K562 (cell line): ENCODE measurements around the gene BAMBI. TPM values are rescaled to one million over a fixed set of nuclear protein-coding genes. Genes with fewer than 3 reads are reported as not detected.

Experiments used
- ATAC-seq: fragments of 200-7000 bp; cut with Tn5 transposase; 3 replicates; pipeline ENCODE4 v1.9.1; 2020; ENCODE audit warnings: moderate library complexity
- BruUV-seq: library from RNA; stranded (reverse); fragments of 400-500 nt; replicated peaks from 2 replicates; lab custom pipeline; 2021; lab: Mats Ljungman, UMichigan
- CTCF ChIA-PET: fragments of 300-600 bp; formaldehyde crosslinking; extraction: SDS; loops from one replicate; lab custom pipeline; 2021; ENCODE audit warnings: low intra/inter-chr PET ratio; lab: Yijun Ruan, JAX
- POLR2A ChIA-PET: fragments of 300-600, 350-650 bp; sonication (Branson Sonifier 250); formaldehyde crosslinking; extraction: SDS; loops from one replicate; lab custom pipeline; 2021; ENCODE audit warnings: antibody characterized with exemption, inconsistent platforms; lab: Yijun Ruan, JAX
- DNase-seq, 4 experiments: peaks; one replicate each; pipeline versions ENCODE4 v3.0.0 to v3.0.0-alpha.2; 2011 to 2018; ENCODE audit warnings: low spot score in 3 of 4, mixed read lengths in 3 of 4; ENCODE audit errors: extremely low read depth in 1 of 4
- FAIRE-seq: peaks from 2 replicates; lab custom pipeline; 2011; peaks lifted over from hg19 to GRCh38; lab: Jason Lieb, UNC
- H2AFZ ChIP-seq: 2 replicates; pipeline ENCODE4 v1.6.0; 2011; ENCODE audit warnings: low read depth, low read length, control low read depth, inconsistent platforms
- H3K27ac ChIP-seq: fragments of 200-600 bp; 3 replicates; pipeline ENCODE4 v1.8.0; 2011; ENCODE audit warnings: low read depth, mild to moderate bottlenecking, control low read depth, inconsistent platforms, low read length, moderate library complexity, mixed read lengths; ENCODE audit errors: extremely low read depth
- H3K27me3 ChIP-seq, 2 experiments: fragments of 300-600 bp in 1 of 2; 2 replicates in 1 of 2; 3 replicates in 1 of 2; pipeline versions ENCODE4 v1.6.0 to v1.8.0; 2011; ENCODE audit warnings: inconsistent platforms in 2 of 2, low read length in 2 of 2, mild to moderate bottlenecking in 1 of 2, mixed read lengths in 1 of 2, moderate library complexity in 1 of 2; ENCODE audit not compliant: control insufficient read depth in 2 of 2, insufficient read depth in 2 of 2
- H3K36me3 ChIP-seq: fragments of 300-600 bp; 3 replicates; pipeline ENCODE4 v1.8.0; 2011; ENCODE audit warnings: mild to moderate bottlenecking, low read length, inconsistent platforms; ENCODE audit not compliant: control insufficient read depth, insufficient read depth
- H3K4me1 ChIP-seq, 2 experiments: fragments of 200-600 bp in 1 of 2; replicated peaks in 1 of 2; 2 replicates in 1 of 2; 3 replicates in 1 of 2; pipeline versions ENCODE4 v1.5.1 to v1.8.0; 2011; ENCODE audit warnings: inconsistent platforms in 2 of 2, low read length in 2 of 2, mild to moderate bottlenecking in 1 of 2, mixed read lengths in 1 of 2, moderate library complexity in 1 of 2; ENCODE audit not compliant: control insufficient read depth in 2 of 2, insufficient read depth in 2 of 2
- H3K4me2 ChIP-seq: 2 replicates; pipeline ENCODE4 v1.6.1; 2011; ENCODE audit warnings: low read length, control low read depth, inconsistent platforms, mixed read lengths; ENCODE audit not compliant: insufficient read depth
- H3K4me3 ChIP-seq: fragments of 200-600 bp; sonication (generic), shearing (Covaris generic); 2 replicates; pipeline ENCODE4 v1.5.1; 2016; ENCODE audit warnings: control low read depth, inconsistent platforms
- H3K79me2 ChIP-seq: fragments of 200-600 bp; 3 replicates; pipeline ENCODE4 v1.8.0; 2011; ENCODE audit warnings: low read length, inconsistent platforms; ENCODE audit not compliant: control insufficient read depth, insufficient read depth
- H3K9ac ChIP-seq, 2 experiments: 2 replicates each; pipeline versions ENCODE4 v1.6.0 to v1.6.1; 2011; ENCODE audit warnings: low read depth in 2 of 2, low read length in 2 of 2, control low read depth in 1 of 2, inconsistent platforms in 1 of 2, mild to moderate bottlenecking in 1 of 2, mixed read lengths in 1 of 2; ENCODE audit not compliant: insufficient read depth in 1 of 2
- H3K9me1 ChIP-seq: one replicate; pipeline ENCODE4 v1.6.0; 2011; ENCODE audit warnings: inconsistent platforms, mild to moderate bottlenecking, low read length, moderate library complexity; ENCODE audit not compliant: control insufficient read depth, insufficient read depth
- H3K9me3 ChIP-seq: replicated peaks from 2 replicates; pipeline ENCODE4 v1.5.1; 2011; ENCODE audit warnings: low read depth, low read length, inconsistent platforms; ENCODE audit not compliant: control insufficient read depth, insufficient read depth
- H4K20me1 ChIP-seq: replicated peaks from 2 replicates; pipeline ENCODE4 v1.6.1; 2011; ENCODE audit warnings: low read length, inconsistent platforms, mixed read lengths; ENCODE audit not compliant: control insufficient read depth, insufficient read depth
- ARID1B ChIP-seq: fragments of 450-650 bp; IDR thresholded peaks from 2 replicates; pipeline ENCODE4 v1.6.1; 2016; ENCODE audit warnings: antibody characterized with exemption, mild to moderate bottlenecking, inconsistent platforms
- DDX20 ChIP-seq: fragments of 450-650 bp; IDR thresholded peaks from 2 replicates; pipeline ENCODE4 v1.6.1; 2016; ENCODE audit warnings: missing genetic modification characterization, low read depth, mild to moderate bottlenecking, missing compliant biosample characterization, moderate library complexity
- NCOR1 ChIP-seq: fragments of 450-650 bp; IDR thresholded peaks from 2 replicates; pipeline ENCODE4 v1.6.1; 2016; ENCODE audit warnings: mild to moderate bottlenecking, moderate library complexity
- NR2C1 ChIP-seq, 2 experiments: fragments of 450-650 bp; IDR thresholded peaks; 2 replicates each; pipeline ENCODE4 v1.6.1; 2017; ENCODE audit warnings: mild to moderate bottlenecking in 2 of 2, antibody characterized with exemption in 1 of 2, inconsistent platforms in 1 of 2, missing compliant biosample characterization in 1 of 2, missing genetic modification characterization in 1 of 2
- SIX5 ChIP-seq, 2 experiments: IDR thresholded peaks; 2 replicates each; pipeline ENCODE4 v1.6.1; 2011; ENCODE audit warnings: low read length in 2 of 2, borderline replicate concordance in 1 of 2, low read depth in 1 of 2, mild to moderate bottlenecking in 1 of 2, moderate library complexity in 1 of 2; ENCODE audit not compliant: insufficient read depth in 1 of 2
- WGBS: fragments of 100-300 bp; shearing (Covaris generic); methylation state at CpG from one replicate; pipeline ENCODE4 v1.1.6; 2016; ENCODE audit warnings: low coverage, mixed read lengths; ENCODE audit not compliant: insufficient coverage; ENCODE audit errors: missing lambda C conversion rate; 5-methylcytosine and 5-hydroxymethylcytosine counted together
- in situ Hi-C: fragments of 300-500 bp; cut with MboI; formaldehyde crosslinking; loops from 4 replicates; pipeline ENCODE4 v1.15.0; 2018; ENCODE audit warnings: inconsistent platforms, mixed read lengths
- intact Hi-C: fragments of 100-400 bp; cut with micrococcal nuclease; formaldehyde crosslinking; loops from 2 replicates; pipeline ENCODE4 v1.14.2; 2022
- polyA plus RNA-seq, 8 experiments: library from polyadenylated mRNA; depleted of rRNA in 4 of 8; stranded (reverse) in 5 of 8; unstranded in 3 of 8; fragments of >200 nt; fragmentation: Nextera tagmentation in 2 of 8; fragmentation: Illumina TruSeq in 1 of 8; extraction: Ambion mirVana in 2 of 8; extraction: Trizol in 1 of 8; gene quantifications; 2 replicates each; pipeline versions ENCODE4 v1.2.1 to v1.2.3, GENCODE V29; 2011 to 2014; ENCODE audit warnings: inconsistent platforms in 1 of 8, missing spikeins in 1 of 8
- total RNA-seq, 7 experiments: library from RNA; depleted of rRNA in 6 of 7; stranded (reverse); fragments of >200 nt in 6 of 7; fragmentation: Illumina TruSeq in 2 of 7; extraction: Trizol in 2 of 7; gene quantifications; 2 replicates each; pipeline versions ENCODE4 v1.2.1 to v1.2.3, GENCODE V29; 2011 to 2021; ENCODE audit warnings: low replicate concordance in 1 of 7
- TF ChIP-seq, protein P1 (sequence below): fragments of 250-450 bp; sonication (Bioruptor Pico); IDR thresholded peaks from 2 replicates; pipeline ENCODE4 v1.4.0; 2020; ENCODE audit warnings: mild to moderate bottlenecking, moderate library complexity, borderline replicate concordance
- TF ChIP-seq, protein P2 (sequence below): sonication (generic); formaldehyde crosslinking; IDR thresholded peaks from 2 replicates; pipeline ENCODE4 v1.8.0; 2022; ENCODE audit warnings: missing genetic modification reagents, mild to moderate bottlenecking, moderate library complexity, borderline replicate concordance
- TF ChIP-seq, protein P3 (sequence below), 3 experiments: IDR thresholded peaks in 2 of 3; conservative IDR thresholded peaks in 1 of 3; 2 replicates each; pipeline ENCODE4 v1.5.1; 2011 to 2012; ENCODE audit warnings: low read length in 3 of 3, mild to moderate bottlenecking in 3 of 3, control low read depth in 2 of 3, improper control_type of control experiment in 1 of 3, inconsistent platforms in 1 of 3, low read depth in 1 of 3, mixed read lengths in 1 of 3, moderate library complexity in 1 of 3; ENCODE audit not compliant: insufficient read depth in 2 of 3
- TF ChIP-seq, protein P4 (sequence below), 2 experiments: fragments of 450-650 bp; IDR thresholded peaks; 2 replicates each; pipeline ENCODE4 v1.6.1; 2018; ENCODE audit warnings: mild to moderate bottlenecking in 2 of 2, low read depth in 1 of 2; ENCODE audit not compliant: partially characterized antibody in 2 of 2

Gene BAMBI
- total and polyA plus RNA-seq, 9 of the 15 experiments (the other 6 are each of a cell fraction or from before 2014, with no cell fraction given), result 2.0 to 21.8 (median 13.5) TPM

DNA sequence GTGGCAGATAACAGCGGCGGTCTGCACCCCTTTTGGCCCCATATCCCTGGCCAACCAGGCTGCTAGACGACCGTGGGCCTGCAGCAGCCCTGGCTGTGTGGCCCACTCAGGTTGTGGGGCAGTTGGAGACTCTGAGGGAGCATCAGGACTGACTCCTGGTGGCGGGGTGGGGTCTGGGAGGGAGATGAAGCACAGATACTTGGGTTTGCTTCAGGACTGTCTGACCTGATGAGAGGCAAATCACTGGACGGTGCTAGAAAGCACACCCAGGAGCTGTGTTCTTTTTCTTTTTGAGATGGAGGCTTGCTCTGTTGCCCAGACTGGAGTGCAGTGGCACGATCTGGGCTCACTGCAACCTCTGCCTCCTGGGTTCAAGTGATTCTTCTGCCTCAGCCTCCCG lies 28.2 kb downstream of the BAMBI start:
- no peaks in the 10 kb centered on the region for H4K20me1 ChIP-seq
- no peaks in the 10 kb centered on the region for H3K79me2 ChIP-seq
- H3K4me3 ChIP-seq, result no peak overlapping the region
- H3K27ac ChIP-seq, result no peak overlapping the region
- in situ Hi-C loops (no loop called here), intact Hi-C loops (no loop called here)
- H3K4me1 ChIP-seq, result peaks cover 0 to 4% of the 10 kb centered on the region in 2 experiments; a peak in 2 of 5 replicates
- peak; percentile 68 for ATAC-seq
- TF ChIP-seq, protein P1, sequence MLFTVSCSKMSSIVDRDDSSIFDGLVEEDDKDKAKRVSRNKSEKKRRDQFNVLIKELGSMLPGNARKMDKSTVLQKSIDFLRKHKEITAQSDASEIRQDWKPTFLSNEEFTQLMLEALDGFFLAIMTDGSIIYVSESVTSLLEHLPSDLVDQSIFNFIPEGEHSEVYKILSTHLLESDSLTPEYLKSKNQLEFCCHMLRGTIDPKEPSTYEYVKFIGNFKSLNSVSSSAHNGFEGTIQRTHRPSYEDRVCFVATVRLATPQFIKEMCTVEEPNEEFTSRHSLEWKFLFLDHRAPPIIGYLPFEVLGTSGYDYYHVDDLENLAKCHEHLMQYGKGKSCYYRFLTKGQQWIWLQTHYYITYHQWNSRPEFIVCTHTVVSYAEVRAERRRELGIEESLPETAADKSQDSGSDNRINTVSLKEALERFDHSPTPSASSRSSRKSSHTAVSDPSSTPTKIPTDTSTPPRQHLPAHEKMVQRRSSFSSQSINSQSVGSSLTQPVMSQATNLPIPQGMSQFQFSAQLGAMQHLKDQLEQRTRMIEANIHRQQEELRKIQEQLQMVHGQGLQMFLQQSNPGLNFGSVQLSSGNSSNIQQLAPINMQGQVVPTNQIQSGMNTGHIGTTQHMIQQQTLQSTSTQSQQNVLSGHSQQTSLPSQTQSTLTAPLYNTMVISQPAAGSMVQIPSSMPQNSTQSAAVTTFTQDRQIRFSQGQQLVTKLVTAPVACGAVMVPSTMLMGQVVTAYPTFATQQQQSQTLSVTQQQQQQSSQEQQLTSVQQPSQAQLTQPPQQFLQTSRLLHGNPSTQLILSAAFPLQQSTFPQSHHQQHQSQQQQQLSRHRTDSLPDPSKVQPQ (CRISPR knock-in tag), result no peak
- TF ChIP-seq, protein P2, sequence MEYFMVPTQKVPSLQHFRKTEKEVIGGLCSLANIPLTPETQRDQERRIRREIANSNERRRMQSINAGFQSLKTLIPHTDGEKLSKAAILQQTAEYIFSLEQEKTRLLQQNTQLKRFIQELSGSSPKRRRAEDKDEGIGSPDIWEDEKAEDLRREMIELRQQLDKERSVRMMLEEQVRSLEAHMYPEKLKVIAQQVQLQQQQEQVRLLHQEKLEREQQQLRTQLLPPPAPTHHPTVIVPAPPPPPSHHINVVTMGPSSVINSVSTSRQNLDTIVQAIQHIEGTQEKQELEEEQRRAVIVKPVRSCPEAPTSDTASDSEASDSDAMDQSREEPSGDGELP (CRISPR knock-in tag), result no peak
- TF ChIP-seq ARID1B (no peak), DDX20 (tag) (no peak), SIX5 (IDR thresholded peaks at IDR 0.05; ENCODE audit: borderline replicate concordance in 1 of 2, insufficient read depth in 1 of 2, low read depth in 1 of 2, low read length in 2 of 2) (no peak), NR2C1 (IDR thresholded peaks at IDR 0.05) (no peak), NR2C1 (tag; IDR thresholded peaks at IDR 0.05) (no peak), NCOR1 (no peak)
- TF ChIP-seq, protein P3, sequence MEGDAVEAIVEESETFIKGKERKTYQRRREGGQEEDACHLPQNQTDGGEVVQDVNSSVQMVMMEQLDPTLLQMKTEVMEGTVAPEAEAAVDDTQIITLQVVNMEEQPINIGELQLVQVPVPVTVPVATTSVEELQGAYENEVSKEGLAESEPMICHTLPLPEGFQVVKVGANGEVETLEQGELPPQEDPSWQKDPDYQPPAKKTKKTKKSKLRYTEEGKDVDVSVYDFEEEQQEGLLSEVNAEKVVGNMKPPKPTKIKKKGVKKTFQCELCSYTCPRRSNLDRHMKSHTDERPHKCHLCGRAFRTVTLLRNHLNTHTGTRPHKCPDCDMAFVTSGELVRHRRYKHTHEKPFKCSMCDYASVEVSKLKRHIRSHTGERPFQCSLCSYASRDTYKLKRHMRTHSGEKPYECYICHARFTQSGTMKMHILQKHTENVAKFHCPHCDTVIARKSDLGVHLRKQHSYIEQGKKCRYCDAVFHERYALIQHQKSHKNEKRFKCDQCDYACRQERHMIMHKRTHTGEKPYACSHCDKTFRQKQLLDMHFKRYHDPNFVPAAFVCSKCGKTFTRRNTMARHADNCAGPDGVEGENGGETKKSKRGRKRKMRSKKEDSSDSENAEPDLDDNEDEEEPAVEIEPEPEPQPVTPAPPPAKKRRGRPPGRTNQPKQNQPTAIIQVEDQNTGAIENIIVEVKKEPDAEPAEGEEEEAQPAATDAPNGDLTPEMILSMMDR (IDR thresholded peaks at IDR 0.05 in 2 of 3, conservative IDR thresholded peaks at IDR 0.05 in 1 of 3; ENCODE audit: insufficient read depth in 2 of 3, low read depth in 1 of 3, low read length in 3 of 3), result 0 out of 6 replicates have a peak, but pooled peaks of 1 of the 3 experiments have one; percentile 1
- TF ChIP-seq, protein P4, sequence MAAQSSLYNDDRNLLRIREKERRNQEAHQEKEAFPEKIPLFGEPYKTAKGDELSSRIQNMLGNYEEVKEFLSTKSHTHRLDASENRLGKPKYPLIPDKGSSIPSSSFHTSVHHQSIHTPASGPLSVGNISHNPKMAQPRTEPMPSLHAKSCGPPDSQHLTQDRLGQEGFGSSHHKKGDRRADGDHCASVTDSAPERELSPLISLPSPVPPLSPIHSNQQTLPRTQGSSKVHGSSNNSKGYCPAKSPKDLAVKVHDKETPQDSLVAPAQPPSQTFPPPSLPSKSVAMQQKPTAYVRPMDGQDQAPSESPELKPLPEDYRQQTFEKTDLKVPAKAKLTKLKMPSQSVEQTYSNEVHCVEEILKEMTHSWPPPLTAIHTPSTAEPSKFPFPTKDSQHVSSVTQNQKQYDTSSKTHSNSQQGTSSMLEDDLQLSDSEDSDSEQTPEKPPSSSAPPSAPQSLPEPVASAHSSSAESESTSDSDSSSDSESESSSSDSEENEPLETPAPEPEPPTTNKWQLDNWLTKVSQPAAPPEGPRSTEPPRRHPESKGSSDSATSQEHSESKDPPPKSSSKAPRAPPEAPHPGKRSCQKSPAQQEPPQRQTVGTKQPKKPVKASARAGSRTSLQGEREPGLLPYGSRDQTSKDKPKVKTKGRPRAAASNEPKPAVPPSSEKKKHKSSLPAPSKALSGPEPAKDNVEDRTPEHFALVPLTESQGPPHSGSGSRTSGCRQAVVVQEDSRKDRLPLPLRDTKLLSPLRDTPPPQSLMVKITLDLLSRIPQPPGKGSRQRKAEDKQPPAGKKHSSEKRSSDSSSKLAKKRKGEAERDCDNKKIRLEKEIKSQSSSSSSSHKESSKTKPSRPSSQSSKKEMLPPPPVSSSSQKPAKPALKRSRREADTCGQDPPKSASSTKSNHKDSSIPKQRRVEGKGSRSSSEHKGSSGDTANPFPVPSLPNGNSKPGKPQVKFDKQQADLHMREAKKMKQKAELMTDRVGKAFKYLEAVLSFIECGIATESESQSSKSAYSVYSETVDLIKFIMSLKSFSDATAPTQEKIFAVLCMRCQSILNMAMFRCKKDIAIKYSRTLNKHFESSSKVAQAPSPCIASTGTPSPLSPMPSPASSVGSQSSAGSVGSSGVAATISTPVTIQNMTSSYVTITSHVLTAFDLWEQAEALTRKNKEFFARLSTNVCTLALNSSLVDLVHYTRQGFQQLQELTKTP (IDR thresholded peaks at IDR 0.05; ENCODE audit: low read depth in 1 of 2, partially characterized antibody in 2 of 2), result no peak
- no peak for DNase-seq
- CTCF ChIA-PET, result no interaction called here
- no TSS peak for BruUV-seq
- H2AFZ ChIP-seq, result 0 out of 2 replicates have a peak overlapping the region, but pooled peaks have one; percentile 51
- POLR2A ChIA-PET, result no interaction called here
- FAIRE-seq, result no peak
- H3K27me3 ChIP-seq, result no peaks in the 10 kb centered on the region
- H3K36me3 ChIP-seq, result no peaks in the 10 kb centered on the region
- no peak overlapping the region for H3K4me2 ChIP-seq
- H3K9ac ChIP-seq, result no peak overlapping the region
- H3K9me1 ChIP-seq, result no peaks in the 10 kb centered on the region
- WGBS, result 33% methylated on average over 7 of the region's 8 CpGs
- no peaks in the 10 kb centered on the region for H3K9me3 ChIP-seq
